ENCODE results near the gene OS9.
"Not testable (repeated sequence)": the region's sequence is repeated elsewhere in the genome, so short reads cannot be mapped to it uniquely, and the experiment has no call there.

Gene OS9

DNA sequence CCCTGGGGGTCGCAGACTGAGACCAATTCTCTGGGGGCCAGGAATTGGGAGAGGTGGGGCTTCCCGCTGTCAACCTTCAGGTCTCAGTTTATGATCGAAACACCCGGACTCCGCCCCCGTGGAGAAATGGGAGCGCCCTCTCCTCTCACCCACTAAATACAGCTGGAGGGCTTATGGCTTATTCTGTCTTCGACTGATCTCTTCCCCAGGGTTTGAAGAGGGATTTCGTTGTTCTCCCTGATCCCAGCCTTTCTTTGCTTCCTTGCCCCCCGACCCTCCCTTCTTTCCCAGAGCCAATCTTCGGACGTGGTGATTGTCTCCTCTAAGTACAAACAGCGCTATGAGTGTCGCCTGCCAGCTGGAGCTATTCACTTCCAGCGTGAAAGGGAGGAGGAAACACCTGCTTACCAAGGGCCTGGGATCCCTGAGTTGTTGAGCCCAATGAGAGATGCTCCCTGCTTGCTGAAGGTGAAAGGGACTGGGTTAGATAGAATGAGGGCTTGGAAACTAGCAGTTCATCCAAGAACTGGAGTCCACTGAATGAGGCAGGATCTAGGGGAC, 607 bp downstream of the OS9 start:
- DNase-seq (ENCODE audit: low read depth), result no peak

DNA sequence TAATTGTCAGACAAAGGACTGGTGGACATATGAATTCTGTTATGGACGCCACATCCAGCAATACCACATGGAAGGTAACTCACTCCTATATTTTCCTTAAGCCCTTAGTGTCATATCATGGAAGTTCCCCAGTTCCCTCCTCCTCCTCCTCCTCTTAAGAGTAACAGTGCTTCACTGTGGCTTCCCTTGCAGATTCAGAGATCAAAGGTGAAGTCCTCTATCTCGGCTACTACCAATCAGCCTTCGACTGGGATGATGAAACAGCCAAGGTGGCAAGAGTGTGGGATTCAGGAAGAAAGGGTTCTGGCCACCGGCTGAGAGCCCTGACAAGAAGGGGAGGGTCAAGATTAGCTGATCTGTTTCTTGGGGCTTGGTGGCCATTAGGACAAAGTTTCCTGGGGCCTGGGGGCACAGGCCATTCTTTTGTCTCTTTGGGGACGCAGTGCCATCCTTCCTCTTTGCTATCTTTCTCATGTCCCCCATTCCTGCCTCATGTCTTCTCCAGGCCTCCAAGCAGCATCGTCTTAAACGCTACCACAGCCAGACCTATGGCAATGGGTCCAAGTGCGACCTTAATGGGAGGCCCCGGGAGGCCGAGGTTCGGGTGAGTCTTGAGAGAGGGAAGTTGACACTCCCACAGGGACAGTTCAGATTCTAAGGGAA, 2.0 kb downstream of the OS9 start:
- DNase-seq (ENCODE audit: low read depth), result no peak

GRCh38 chr12:57697076-57697475, 3.1 kb downstream of the OS9 start:
- DNase-seq (ENCODE audit: low read depth), result no peak

DNA sequence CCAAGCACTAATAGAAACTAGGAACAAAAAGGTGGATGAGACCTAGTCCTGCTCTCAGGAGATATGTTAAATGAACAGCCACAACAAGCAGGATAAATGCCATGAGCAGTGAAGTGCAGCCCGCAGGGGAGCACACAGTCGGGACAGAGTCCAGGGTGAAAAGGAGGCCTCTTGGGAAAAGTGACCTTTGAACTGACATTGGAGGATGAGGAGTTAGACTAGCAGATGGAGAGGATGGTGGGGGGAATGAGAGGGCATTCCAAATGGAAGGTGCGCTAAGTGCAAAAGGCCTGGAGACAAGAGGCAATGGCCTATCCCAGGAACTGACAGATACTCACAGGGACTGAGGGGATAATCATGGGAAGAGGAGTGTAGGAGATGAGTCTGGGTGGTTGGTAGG, 4.5 kb downstream of the OS9 start:
- DNase-seq (ENCODE audit: low read depth), result no peak

GRCh38 chr12:57700317-57700716, 6.4 kb downstream of the OS9 start:
- no peak for DNase-seq (ENCODE audit: low read depth)

DNA sequence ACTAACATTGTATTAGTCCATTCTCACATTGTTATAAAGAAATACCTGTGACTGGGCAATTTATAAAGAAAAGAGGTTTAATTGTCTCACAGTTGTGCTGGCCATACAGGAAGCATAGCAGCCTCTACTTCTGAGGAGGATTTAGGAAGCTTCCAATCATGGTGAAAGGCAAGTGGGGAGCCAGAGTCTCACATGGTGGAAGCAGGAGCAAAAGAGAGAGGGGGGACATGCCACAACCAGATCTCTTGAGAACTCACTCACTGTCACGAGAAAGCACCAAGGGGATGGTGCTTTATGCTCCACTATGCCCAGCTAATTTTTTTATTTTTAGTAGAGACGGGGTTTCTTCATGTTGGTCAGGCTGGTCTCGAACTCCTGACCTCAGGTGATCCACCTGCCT, 13.3 kb downstream of the OS9 start:
- no peak for DNase-seq (ENCODE audit: low read depth)

DNA sequence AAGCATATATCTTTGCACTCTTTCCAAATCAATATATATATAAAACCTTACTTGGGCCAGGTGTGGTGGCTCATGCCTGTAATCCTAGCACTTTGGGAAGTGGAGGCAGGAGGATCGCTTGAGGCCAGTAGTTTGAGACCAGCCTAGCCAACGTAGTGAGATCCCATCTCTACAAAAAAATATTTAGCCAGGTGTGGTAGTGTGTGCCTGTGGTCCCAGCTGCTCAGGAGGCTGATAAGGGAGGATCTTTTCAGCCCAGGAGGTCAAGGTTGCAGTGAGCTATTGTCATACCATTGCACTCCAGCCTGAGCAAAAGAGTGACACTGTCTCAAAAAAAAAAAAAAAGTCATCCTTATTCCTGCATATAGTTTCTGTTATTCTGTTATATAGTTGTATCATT, 14.4 kb downstream of the OS9 start:
- DNase-seq (ENCODE audit: low read depth), result no peak

DNA sequence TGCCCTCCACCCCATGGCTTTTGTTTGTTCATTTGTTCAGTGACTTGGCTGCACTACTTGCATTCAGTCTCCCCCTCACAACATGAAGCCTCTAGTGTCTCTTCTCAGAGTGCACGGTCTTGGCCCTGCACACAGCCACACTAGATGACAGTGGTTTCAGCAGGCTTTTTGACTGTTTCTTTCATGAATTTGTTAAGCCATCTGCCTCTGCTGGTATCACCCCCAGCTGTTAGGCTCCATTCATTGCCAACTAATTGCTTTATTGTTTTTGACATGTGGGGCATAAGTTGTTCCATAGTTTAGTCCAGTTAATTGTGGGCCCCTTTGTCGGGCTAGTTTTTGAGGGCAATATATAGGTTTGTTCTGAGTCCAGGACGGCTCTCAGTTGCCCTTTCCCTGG, 18.8 kb downstream of the OS9 start:
- DNase-seq (ENCODE audit: low read depth), result no peak

DNA sequence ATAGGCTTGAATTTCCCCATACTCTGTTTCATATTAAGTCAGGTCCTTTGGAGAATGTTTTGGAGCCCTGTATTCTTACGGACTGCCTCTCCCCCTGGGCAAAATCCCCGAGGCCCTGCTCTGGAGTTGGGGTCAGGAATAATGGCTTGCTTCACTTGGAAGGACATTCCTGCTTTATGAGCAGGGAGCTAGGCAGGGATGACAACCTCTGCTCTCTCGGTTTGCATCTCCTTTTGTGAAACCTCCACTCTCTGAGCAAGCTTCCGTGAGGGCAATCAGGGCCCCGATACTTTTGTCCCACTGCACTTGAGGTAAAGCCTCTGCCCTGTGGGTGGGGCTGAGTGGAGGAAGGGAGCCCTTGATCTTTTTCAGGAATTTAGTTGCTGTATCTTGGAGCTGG, 19.3 kb downstream of the OS9 start:
- no peak for DNase-seq (ENCODE audit: low read depth)

DNA sequence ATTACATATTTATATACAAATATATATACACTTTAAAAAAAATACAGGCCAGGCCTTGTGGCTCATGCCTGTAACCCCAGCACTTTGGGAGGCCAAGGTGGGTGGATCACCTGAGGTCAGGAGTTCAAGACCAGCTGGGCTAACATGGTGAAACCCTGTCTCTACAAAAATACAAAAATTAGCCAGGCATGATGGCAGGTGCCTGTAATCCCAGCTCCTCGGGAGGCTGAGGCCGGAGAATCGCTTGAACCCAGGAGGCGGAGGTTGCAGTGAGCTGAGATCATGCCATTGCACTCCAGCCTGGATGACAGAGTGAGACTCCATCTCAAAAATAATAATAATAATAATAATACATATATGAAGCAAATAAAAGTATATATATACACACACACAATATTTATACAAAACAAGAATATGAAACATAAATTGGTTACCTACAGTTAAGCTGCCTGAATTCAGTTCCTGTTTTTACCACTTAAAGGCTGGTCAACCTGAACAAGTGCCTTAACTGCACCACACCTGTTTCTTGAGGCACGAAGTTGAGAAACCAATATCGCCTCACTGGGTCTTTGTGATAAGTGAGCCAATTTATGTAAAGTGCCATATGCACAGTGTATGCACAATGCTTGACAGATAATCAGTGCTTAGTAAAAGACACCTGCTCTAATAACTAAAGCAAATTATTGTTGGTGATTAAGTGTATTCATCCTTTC, 21.3 kb downstream of the OS9 start:
- not testable (repeated sequence) for DNase-seq (ENCODE audit: low read depth)

GRCh38 chr12:57715786-57716185, 21.9 kb downstream of the OS9 start:
- no peak for DNase-seq (ENCODE audit: low read depth)

GRCh38 chr12:57716305-57716704, 22.4 kb downstream of the OS9 start:
- DNase-seq (ENCODE audit: low read depth), result no peak

DNA sequence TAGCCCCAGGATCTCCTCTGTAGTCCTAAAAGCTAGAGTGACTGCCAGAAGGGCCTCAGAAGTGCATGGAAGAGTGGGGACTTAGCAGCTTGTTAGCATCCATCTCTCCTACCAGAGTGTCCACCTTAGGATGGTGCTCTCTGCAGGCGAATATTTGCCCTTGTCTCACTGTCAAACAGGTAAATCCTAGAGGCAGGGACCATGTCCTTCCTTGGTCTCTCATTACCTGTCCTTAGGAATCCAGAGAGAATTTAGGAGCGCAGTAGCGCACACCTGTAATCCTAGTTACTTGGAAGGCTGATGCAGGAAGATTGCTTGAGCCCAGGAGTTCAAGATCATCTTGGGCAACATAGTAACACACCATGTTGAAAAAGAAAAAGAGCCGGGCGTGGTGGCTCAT, 23.2 kb downstream of the OS9 start:
- no peak for DNase-seq (ENCODE audit: low read depth)

- DNase-seq (ENCODE audit: low read depth), result no peak
Measured at GRCh38 chr12:57717846-57718640, 24.1 kb downstream of the OS9 start.

DNA sequence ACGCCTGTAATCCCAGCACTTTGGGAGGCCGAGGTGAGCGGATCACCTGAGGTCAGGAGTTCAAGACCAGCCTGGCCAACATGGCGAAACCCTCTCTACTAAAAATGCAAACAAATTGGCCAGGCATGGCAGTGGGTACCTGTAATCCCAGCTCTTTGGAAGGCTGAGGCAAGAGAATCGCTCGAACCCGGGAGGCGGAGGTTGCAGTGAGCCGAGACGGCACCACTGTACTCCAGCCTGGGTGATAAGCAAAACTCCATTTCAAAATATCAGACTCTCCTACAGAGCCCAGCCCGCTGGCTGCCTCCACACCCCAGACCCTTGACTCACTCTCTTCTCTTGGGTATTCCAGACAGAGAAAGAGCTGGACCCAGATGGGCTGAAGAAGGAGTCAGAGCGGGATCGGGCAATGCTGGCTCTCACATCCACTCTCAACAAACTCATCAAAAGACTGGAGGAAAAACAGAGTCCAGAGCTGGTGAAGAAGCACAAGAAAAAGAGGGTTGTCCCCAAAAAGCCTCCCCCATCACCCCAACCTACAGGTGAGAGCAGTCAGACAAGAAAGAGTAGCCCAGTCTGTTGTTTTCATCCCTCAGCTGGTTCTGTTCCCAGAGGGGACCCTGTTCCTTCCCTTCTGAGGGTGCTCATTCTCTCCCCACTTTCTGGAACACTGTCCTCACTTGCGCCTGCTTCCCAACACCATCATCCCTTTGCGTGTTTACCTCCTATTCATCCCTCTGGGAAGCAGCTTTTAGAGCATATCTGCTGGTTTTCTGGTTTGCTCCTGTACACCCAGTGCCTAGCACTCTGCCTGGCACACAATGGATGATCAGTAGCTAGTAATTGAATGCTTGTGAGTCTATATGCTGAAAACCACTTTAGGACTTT, 25.0 kb downstream of the OS9 start:
- no peak for DNase-seq (ENCODE audit: low read depth)

DNA sequence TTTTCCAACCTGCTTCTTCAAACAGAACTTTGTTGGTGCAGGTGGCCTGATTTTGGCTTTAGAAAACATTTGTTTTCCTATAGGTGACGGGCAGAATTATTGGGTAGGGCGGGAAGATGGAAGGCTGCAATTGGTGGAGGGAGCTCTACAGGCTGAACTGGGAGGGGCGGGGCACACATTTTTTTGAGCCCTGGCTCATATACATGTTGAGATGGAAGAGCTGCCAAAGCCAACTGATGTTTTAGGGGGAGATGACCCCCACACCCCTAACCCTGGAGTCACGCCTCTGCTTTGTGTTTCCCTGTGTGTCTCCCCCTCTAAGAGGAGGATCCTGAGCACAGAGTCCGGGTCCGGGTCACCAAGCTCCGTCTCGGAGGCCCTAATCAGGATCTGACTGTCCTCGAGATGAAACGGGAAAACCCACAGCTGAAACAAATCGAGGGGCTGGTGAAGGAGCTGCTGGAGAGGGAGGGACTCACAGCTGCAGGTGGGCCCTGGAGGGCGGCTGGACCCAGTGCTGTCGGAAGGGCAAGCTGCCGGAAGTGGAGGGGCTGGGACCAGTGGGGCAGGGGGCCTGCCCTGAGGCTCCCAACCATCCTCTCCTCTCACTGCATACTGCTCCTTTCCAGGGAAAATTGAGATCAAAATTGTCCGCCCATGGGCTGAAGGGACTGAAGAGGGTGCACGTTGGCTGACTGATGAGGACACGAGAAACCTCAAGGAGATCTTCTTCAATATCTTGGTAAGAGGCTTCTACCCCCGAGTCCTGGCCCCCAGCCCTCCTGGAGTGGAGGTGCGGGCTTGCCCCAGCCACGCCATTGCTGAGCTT, 26.1 kb downstream of the OS9 start:
- DNase-seq (ENCODE audit: low read depth), result no peak

- DNase-seq (ENCODE audit: low read depth), result no peak
Measured at GRCh38 chr12:57720606-57721595, 27.0 kb downstream of the OS9 start.

DNA sequence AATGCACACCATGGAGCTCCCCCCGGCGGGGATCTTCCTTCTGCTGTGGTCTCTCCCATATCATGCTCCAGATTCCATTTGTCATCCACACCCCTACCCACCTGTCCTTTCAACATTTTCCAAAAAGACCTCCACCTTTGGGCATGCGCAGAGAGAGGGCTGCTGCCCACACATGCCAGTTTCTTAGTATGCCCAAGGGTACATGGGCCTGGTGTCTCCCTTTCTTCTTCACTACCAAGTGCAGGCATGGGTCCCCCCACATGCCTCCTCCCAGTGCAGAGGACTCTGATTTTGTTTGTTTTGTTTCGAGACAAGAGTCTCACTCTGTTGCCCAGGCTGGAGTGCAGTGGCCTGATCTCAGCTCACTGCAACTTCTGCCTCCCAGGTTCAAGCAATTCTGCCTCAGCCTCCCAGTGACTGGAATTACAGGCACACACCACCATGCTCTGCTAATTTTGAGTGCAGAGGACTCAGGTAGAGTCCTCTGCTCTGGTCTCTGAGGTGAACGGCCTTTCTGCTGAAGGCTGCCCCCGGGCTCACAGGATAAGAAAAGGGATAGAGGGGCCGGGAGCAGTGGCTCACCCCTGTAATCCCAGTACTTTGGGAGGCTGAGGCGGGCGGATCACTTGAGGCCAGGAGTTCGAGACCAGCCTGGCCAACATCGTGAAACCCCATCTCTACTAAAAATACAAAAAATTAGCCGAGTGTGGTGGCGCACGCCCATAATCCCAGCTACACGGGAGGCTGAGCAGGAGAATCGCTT, 28.1 kb downstream of the OS9 start:
- not testable (repeated sequence) for DNase-seq (ENCODE audit: low read depth)
